Endothelial cell of umbilical vein (primary cell): ENCODE measurements around the gene KRTAP13-2. TPM values are rescaled to one million over a fixed set of nuclear protein-coding genes. Genes with fewer than 3 reads are reported as not detected.

Experiments
- BruUV-seq: library from RNA; stranded (reverse); fragments of 400-500 nt; replicated peaks from 2 replicates; lab custom pipeline; 2021; lab: Mats Ljungman, UMichigan
- CTCF ChIA-PET: fragments of 300-600, 350-600 bp; sonication (Branson Sonifier 250); formaldehyde crosslinking; loops from one replicate; lab custom pipeline; 2021; ENCODE audit warnings: antibody characterized with exemption, inconsistent platforms; lab: Charles Lee
- POLR2A ChIA-PET: fragments of 300-600, 350-600 bp; sonication (Branson Sonifier 250); formaldehyde crosslinking; loops from one replicate; lab custom pipeline; 2021; ENCODE audit warnings: antibody characterized with exemption, inconsistent platforms; lab: Charles Lee
- DNase-seq: peaks from one replicate; pipeline ENCODE4 v3.0.0-alpha.2; 2011; ENCODE audit warnings: low read depth, low spot score
- FAIRE-seq: peaks from 2 replicates; lab custom pipeline; 2011; peaks lifted over from hg19 to GRCh38; lab: Jason Lieb, UNC
- H2AFZ ChIP-seq: 2 replicates; pipeline ENCODE4 v1.6.0; 2012; ENCODE audit warnings: low read depth, low read length, control low read depth, inconsistent platforms
- H3K27ac ChIP-seq: 2 replicates; pipeline ENCODE4 v1.5.1; 2011; ENCODE audit warnings: low read depth, mild to moderate bottlenecking, control low read depth, low read length, moderate library complexity; ENCODE audit not compliant: insufficient read depth
- H3K27me3 ChIP-seq, 2 experiments: 2 replicates each; pipeline versions ENCODE4 v1.6.0 to v1.6.1; 2011; ENCODE audit warnings: low read length in 2 of 2, mixed read lengths in 1 of 2; ENCODE audit not compliant: control insufficient read depth in 2 of 2, insufficient read depth in 2 of 2
- H3K36me3 ChIP-seq, 2 experiments: 2 replicates in 1 of 2; 3 replicates in 1 of 2; pipeline ENCODE4 v1.5.1; 2011; ENCODE audit warnings: low read length in 2 of 2, mild to moderate bottlenecking in 1 of 2, moderate library complexity in 1 of 2; ENCODE audit not compliant: control insufficient read depth in 2 of 2, insufficient read depth in 2 of 2; ENCODE audit errors: extremely low read depth in 1 of 2
- H3K4me1 ChIP-seq: 3 replicates; pipeline ENCODE4 v1.5.1; 2011; ENCODE audit warnings: mild to moderate bottlenecking, low read length; ENCODE audit not compliant: control insufficient read depth, insufficient read depth; ENCODE audit errors: extremely low read depth
- H3K4me2 ChIP-seq: 2 replicates; pipeline ENCODE4 v1.6.1; 2011; ENCODE audit warnings: low read length, control low read depth, mixed read lengths; ENCODE audit not compliant: insufficient read depth
- H3K4me3 ChIP-seq, 3 experiments: fragments of 200-600 bp in 1 of 3; sonication (generic), shearing (Covaris generic) in 1 of 3; replicated peaks in 1 of 3; 2 replicates each; pipeline ENCODE4 v1.5.1; 2011 to 2016; ENCODE audit warnings: control low read depth in 3 of 3, low read length in 3 of 3, mild to moderate bottlenecking in 2 of 3, inconsistent platforms in 1 of 3, low read depth in 1 of 3, moderate library complexity in 1 of 3; ENCODE audit not compliant: insufficient read depth in 1 of 3
- H3K79me2 ChIP-seq: 2 replicates; pipeline ENCODE4 v1.6.0; 2012; ENCODE audit warnings: low read length, inconsistent platforms; ENCODE audit not compliant: control insufficient read depth, insufficient read depth
- H3K9ac ChIP-seq: replicated peaks from 2 replicates; pipeline ENCODE3; 2011; ENCODE audit warnings: low read length, control low read depth; ENCODE audit not compliant: insufficient read depth; ENCODE audit errors: extremely low read depth
- H3K9me1 ChIP-seq: replicated peaks from 3 replicates; pipeline ENCODE4 v1.6.0; 2011; ENCODE audit warnings: mild to moderate bottlenecking, low read length; ENCODE audit not compliant: control insufficient read depth, insufficient read depth; ENCODE audit errors: extremely low read depth
- H3K9me3 ChIP-seq: replicated peaks from 2 replicates; pipeline ENCODE4 v1.5.1; 2012; ENCODE audit warnings: low read length, inconsistent platforms; ENCODE audit not compliant: control insufficient read depth, insufficient read depth
- H4K20me1 ChIP-seq: replicated peaks from 2 replicates; pipeline ENCODE3; 2011; ENCODE audit warnings: mild to moderate bottlenecking, low read length; ENCODE audit not compliant: control insufficient read depth, insufficient read depth; ENCODE audit errors: extremely low read depth
- CTCF ChIP-seq, 2 donors: IDR thresholded peaks; 1 replicate in 1 of 2; 2 replicates in 1 of 2; pipeline ENCODE4 v1.5.1; 2011; ENCODE audit warnings: low read length in 2 of 2, mild to moderate bottlenecking in 2 of 2, moderate library complexity in 2 of 2, control low read depth in 1 of 2, inconsistent platforms in 1 of 2, low read depth in 1 of 2; ENCODE audit not compliant: insufficient read depth in 1 of 2; ENCODE audit errors: extremely low read depth in 1 of 2
- EZH2 ChIP-seq: IDR thresholded peaks from 2 replicates; pipeline ENCODE4 v1.6.1; 2012; ENCODE audit warnings: borderline replicate concordance, low read depth, mild to moderate bottlenecking, moderate library complexity, low read length, inconsistent platforms; ENCODE audit not compliant: severe bottlenecking
- FOS ChIP-seq: IDR thresholded peaks from 2 replicates; pipeline ENCODE4 v1.6.1; 2011; ENCODE audit warnings: mild to moderate bottlenecking, low read length, moderate library complexity, borderline replicate concordance; ENCODE audit not compliant: insufficient read depth
- GATA2 ChIP-seq: IDR thresholded peaks from 2 replicates; pipeline ENCODE4 v1.7.0; 2011; ENCODE audit warnings: low read depth, mild to moderate bottlenecking, moderate library complexity, mixed read lengths, low read length; ENCODE audit not compliant: insufficient read length, insufficient read depth
- JUN ChIP-seq: IDR thresholded peaks from 2 replicates; pipeline ENCODE4 v1.6.1; 2011; ENCODE audit warnings: borderline replicate concordance, low read depth; ENCODE audit not compliant: insufficient read length, insufficient read depth
- MYC ChIP-seq: IDR thresholded peaks from one replicate; pipeline ENCODE4 v1.6.1; 2011; ENCODE audit warnings: mild to moderate bottlenecking, low read depth, low read length
- POLR2A ChIP-seq: IDR thresholded peaks from 2 replicates; pipeline ENCODE4 v1.6.1; 2012; ENCODE audit warnings: low read depth, mild to moderate bottlenecking, control low read depth, low read length
- POLR2AphosphoS5 ChIP-seq: IDR thresholded peaks from 2 replicates; pipeline ENCODE4 v1.6.1; 2012; ENCODE audit warnings: low read depth, mild to moderate bottlenecking, control low read depth, low read length, moderate library complexity; ENCODE audit not compliant: insufficient read depth
- dilution Hi-C: fragments of 300-500 bp; cut with MboI; formaldehyde crosslinking; loops from one replicate; pipeline ENCODE4 v1.15.0; 2019; ENCODE audit warnings: low sequenced_read_pairs; ENCODE audit not compliant: extremely low pct_ligation_motif_present
- intact Hi-C: fragments of 100-400 bp; cut with micrococcal nuclease; formaldehyde crosslinking; loops from one replicate; pipeline ENCODE4 v1.10.0; 2022
- polyA plus RNA-seq, 4 experiments: library from polyadenylated mRNA; depleted of rRNA in 3 of 4; stranded (reverse) in 3 of 4; unstranded in 1 of 4; fragments of >200 nt; gene quantifications; 2 replicates each; pipeline versions ENCODE4 v1.2.1 to v1.2.3, GENCODE V29; 2011 to 2012; ENCODE audit warnings: missing spikeins in 1 of 4
- total RNA-seq: library from RNA; stranded (reverse); gene quantifications from 2 replicates; pipeline ENCODE4 v1.2.3, GENCODE V29; 2021
- TF ChIP-seq, protein P1 (sequence below): IDR thresholded peaks from 2 replicates; pipeline ENCODE4 v1.6.1; 2011; ENCODE audit not compliant: insufficient read depth, insufficient read length

Gene KRTAP13-2
- total and polyA plus RNA-seq, 2 donors (not counting 3 experiments of a cell fraction or from before 2014, with no cell fraction given) = not detected

- DNase-seq = no peak
- TF ChIP-seq, protein P1, sequence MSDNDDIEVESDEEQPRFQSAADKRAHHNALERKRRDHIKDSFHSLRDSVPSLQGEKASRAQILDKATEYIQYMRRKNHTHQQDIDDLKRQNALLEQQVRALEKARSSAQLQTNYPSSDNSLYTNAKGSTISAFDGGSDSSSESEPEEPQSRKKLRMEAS = no peak
- TF ChIP-seq JUN = no peak
- no peak for TF ChIP-seq CTCF (IDR thresholded peaks at IDR 0.05; ENCODE audit: extremely low read depth in 1 of 2, insufficient read depth in 1 of 2, low read depth in 1 of 2, low read length in 2 of 2)
- TF ChIP-seq GATA2 = no peak
- no peak for TF ChIP-seq POLR2AphosphoS5
- TF ChIP-seq FOS = no peak
- no peak for TF ChIP-seq MYC
- no peak for TF ChIP-seq POLR2A
- no peak for TF ChIP-seq EZH2
- ChIA-PET CTCF (no interaction called here), POLR2A (no interaction called here)
- dilution Hi-C loops = no loop called here
- Histone ChIP-seq H3K4me3 (no peak overlapping the region), H3K4me1 (no peaks in the 10 kb centered on the region), H3K27ac (no peak overlapping the region), H3K36me3 (no peaks in the 10 kb centered on the region), H2AFZ (no peak overlapping the region), H4K20me1 (no peaks in the 10 kb centered on the region), H3K4me2 (no peak overlapping the region), H3K9me1 (no peaks in the 10 kb centered on the region), H3K9me3 (peaks cover 7% of the 10 kb centered on the region), H3K79me2 (no peaks in the 10 kb centered on the region), H3K27me3 (no peaks in the 10 kb centered on the region), H3K9ac (no peak overlapping the region)
- BruUV-seq = no TSS peak
- intact Hi-C loops = no loop called here
- no peak for FAIRE-seq
These were observed 17.6 kb downstream of the KRTAP13-2 start for GRCh38 chr21:30354308-30355005.
